A549 (cell line): Measurements from ENCODE around the gene KIFC1. TPM values are rescaled to one million over a fixed set of nuclear protein-coding genes. Genes with fewer than 3 reads are reported as not detected.

Experiments used
- ATAC-seq, 2 experiments: fragments of 200-7000 bp in 1 of 2; fragments of >200 bp in 1 of 2; cut with Nextera tagmentation in 1 of 2; cut with Tn5 transposase in 1 of 2; 3 replicates each; pipeline versions ENCODE4 v1.8.0 to v1.9.1; 2018 to 2020; ENCODE audit warnings: mild to moderate bottlenecking in 1 of 2, moderate library complexity in 1 of 2
- CTCF ChIA-PET: fragments of 300-600 bp; sonication (Branson Sonifier 250); formaldehyde crosslinking; extraction: SDS; loops from one replicate; lab custom pipeline; 2021; ENCODE audit warnings: antibody characterized with exemption, inconsistent platforms; lab: Yijun Ruan, JAX
- POLR2A ChIA-PET: fragments of 350-600 bp; formaldehyde crosslinking; extraction: SDS; loops from one replicate; lab custom pipeline; 2021; ENCODE audit warnings: antibody characterized with exemption, inconsistent platforms; lab: Yijun Ruan, JAX
- DNase-seq, 2 experiments: peaks; one replicate each; pipeline versions ENCODE4 v3.0.0 to v3.0.0-alpha.2; 2011 to 2016; ENCODE audit warnings: low read depth in 1 of 2, low spot score in 1 of 2
- FAIRE-seq: peaks from 2 replicates; lab custom pipeline; 2011; peaks lifted over from hg19 to GRCh38; lab: Jason Lieb, UNC
- H3K27ac ChIP-seq, 2 experiments: fragments of >200 bp; sonication (Bioruptor Twin); formaldehyde crosslinking; 3 replicates each; pipeline ENCODE4 v1.5.1; 2016 to 2017
- H3K4me1 ChIP-seq: fragments of >200 bp; sonication (Bioruptor Twin); formaldehyde crosslinking; 3 replicates; pipeline ENCODE4 v1.6.1; 2016
- H3K4me2 ChIP-seq: fragments of >200 bp; sonication (Bioruptor Twin); formaldehyde crosslinking; 3 replicates; pipeline ENCODE4 v1.6.1; 2016
- H3K4me3 ChIP-seq: fragments of >200 bp; sonication (Bioruptor Twin); formaldehyde crosslinking; 3 replicates; pipeline ENCODE4 v1.5.1; 2016
- H3K9me3 ChIP-seq: fragments of >200 bp; sonication (Bioruptor Twin); formaldehyde crosslinking; 3 replicates; pipeline ENCODE4 v1.6.1; 2016
- CBX2 ChIP-seq: fragments of 200-600 bp; sonication (generic); IDR thresholded peaks from 2 replicates; pipeline ENCODE4 v1.6.1; 2016; ENCODE audit warnings: low read depth, mild to moderate bottlenecking, borderline replicate concordance
- CBX8 ChIP-seq: fragments of 200-600 bp; sonication (generic); IDR thresholded peaks from 2 replicates; pipeline ENCODE4 v1.6.1; 2016
- CHD2 ChIP-seq: fragments of 150-350 bp; IDR thresholded peaks from 2 replicates; pipeline ENCODE4 v1.6.1; 2014; ENCODE audit warnings: low read length; ENCODE audit not compliant: partially characterized antibody
- CHD4 ChIP-seq: fragments of 200-600 bp; sonication (generic); IDR thresholded peaks from 2 replicates; pipeline ENCODE4 v1.6.1; 2016; ENCODE audit warnings: antibody characterized with exemption, mild to moderate bottlenecking, borderline replicate concordance
- GATA3 ChIP-seq: IDR thresholded peaks from 2 replicates; pipeline ENCODE4 v1.6.1; 2012; ENCODE audit warnings: borderline replicate concordance
- JUN ChIP-seq, 2 experiments: fragments of >200 bp; sonication (Bioruptor Twin); formaldehyde crosslinking; IDR thresholded peaks; 2 replicates in 1 of 2; 3 replicates in 1 of 2; pipeline ENCODE4 v1.6.1; 2016 to 2017
- MAZ ChIP-seq: fragments of 150-350 bp; IDR thresholded peaks from 2 replicates; pipeline ENCODE4 v1.6.1; 2014; ENCODE audit warnings: antibody characterized with exemption, low read depth, low read length, borderline replicate concordance
- NPAS2 ChIP-seq: fragments of 250-450 bp; sonication (Bioruptor Pico); IDR thresholded peaks from 2 replicates; pipeline ENCODE4 v1.8.0; 2022; ENCODE audit warnings: mild to moderate bottlenecking, moderate library complexity, borderline replicate concordance
- NR3C1 ChIP-seq: fragments of >200 bp; sonication (Bioruptor Twin); formaldehyde crosslinking; IDR thresholded peaks from 3 replicates; pipeline ENCODE4 v1.6.1; 2017
- PHF8 ChIP-seq: fragments of 200-600 bp; sonication (generic); IDR thresholded peaks from 2 replicates; pipeline ENCODE4 v1.6.1; 2016; ENCODE audit warnings: low read depth, mild to moderate bottlenecking, antibody characterized with exemption, moderate library complexity, borderline replicate concordance
- RAD21 ChIP-seq, 2 experiments: fragments of >200 bp in 1 of 2; sonication (Bioruptor Twin) in 1 of 2; formaldehyde crosslinking in 1 of 2; IDR thresholded peaks in 1 of 2; conservative IDR thresholded peaks in 1 of 2; 2 replicates in 1 of 2; 3 replicates in 1 of 2; pipeline ENCODE4 v1.6.1; 2012 to 2018; ENCODE audit warnings: inconsistent platforms in 1 of 2
- RARB ChIP-seq: fragments of 250-450 bp; sonication (Bioruptor Pico); IDR thresholded peaks from 2 replicates; pipeline ENCODE4 v1.8.0; 2021; ENCODE audit warnings: mild to moderate bottlenecking, moderate library complexity
- RCOR1 ChIP-seq: fragments of 150-350 bp; IDR thresholded peaks from 2 replicates; pipeline ENCODE4 v1.6.1; 2014; ENCODE audit warnings: antibody characterized with exemption, low read length, low read depth
- SMC3 ChIP-seq: fragments of >200 bp; sonication (Bioruptor Twin); formaldehyde crosslinking; IDR thresholded peaks from 3 replicates; pipeline ENCODE4 v1.6.1; 2018; ENCODE audit warnings: inconsistent platforms
- ZSCAN20 ChIP-seq: fragments of 250-450 bp; sonication (Bioruptor Pico); IDR thresholded peaks from 2 replicates; pipeline ENCODE4 v1.8.0; 2022; ENCODE audit warnings: mild to moderate bottlenecking, moderate library complexity
- WGBS: methylation state at CpG from one replicate; pipeline ENCODE4 v1.1.6; 2017; ENCODE audit errors: missing lambda C conversion rate; 5-methylcytosine and 5-hydroxymethylcytosine counted together
- polyA plus RNA-seq, 4 experiments: library from polyadenylated mRNA; depleted of rRNA in 3 of 4; stranded (reverse); fragments of >200 nt; fragmentation: RNase III in 1 of 4; extraction: RNeasy Plus Mini Kit Qiagen cat#74134 plus additional on column Dnase treatment in 1 of 4; gene quantifications; 2 replicates in 3 of 4; 3 replicates in 1 of 4; pipeline ENCODE4 v1.2.3, GENCODE V29; 2011 to 2017
- TF ChIP-seq, protein P1 (sequence below): fragments of 150-350 bp; IDR thresholded peaks from 2 replicates; pipeline ENCODE4 v1.6.1; 2014; ENCODE audit warnings: low read depth, mild to moderate bottlenecking, low read length
- TF ChIP-seq, protein P2 (sequence below): fragments of 250-450 bp; sonication (Bioruptor Pico); IDR thresholded peaks from 2 replicates; pipeline ENCODE4 v1.5.0; 2021; ENCODE audit warnings: mild to moderate bottlenecking, moderate library complexity, borderline replicate concordance

Gene KIFC1
- polyA plus RNA-seq, 2 of the 4 experiments (the other 2 are of a cell fraction) = 23.9 to 30.5 TPM

DNA sequence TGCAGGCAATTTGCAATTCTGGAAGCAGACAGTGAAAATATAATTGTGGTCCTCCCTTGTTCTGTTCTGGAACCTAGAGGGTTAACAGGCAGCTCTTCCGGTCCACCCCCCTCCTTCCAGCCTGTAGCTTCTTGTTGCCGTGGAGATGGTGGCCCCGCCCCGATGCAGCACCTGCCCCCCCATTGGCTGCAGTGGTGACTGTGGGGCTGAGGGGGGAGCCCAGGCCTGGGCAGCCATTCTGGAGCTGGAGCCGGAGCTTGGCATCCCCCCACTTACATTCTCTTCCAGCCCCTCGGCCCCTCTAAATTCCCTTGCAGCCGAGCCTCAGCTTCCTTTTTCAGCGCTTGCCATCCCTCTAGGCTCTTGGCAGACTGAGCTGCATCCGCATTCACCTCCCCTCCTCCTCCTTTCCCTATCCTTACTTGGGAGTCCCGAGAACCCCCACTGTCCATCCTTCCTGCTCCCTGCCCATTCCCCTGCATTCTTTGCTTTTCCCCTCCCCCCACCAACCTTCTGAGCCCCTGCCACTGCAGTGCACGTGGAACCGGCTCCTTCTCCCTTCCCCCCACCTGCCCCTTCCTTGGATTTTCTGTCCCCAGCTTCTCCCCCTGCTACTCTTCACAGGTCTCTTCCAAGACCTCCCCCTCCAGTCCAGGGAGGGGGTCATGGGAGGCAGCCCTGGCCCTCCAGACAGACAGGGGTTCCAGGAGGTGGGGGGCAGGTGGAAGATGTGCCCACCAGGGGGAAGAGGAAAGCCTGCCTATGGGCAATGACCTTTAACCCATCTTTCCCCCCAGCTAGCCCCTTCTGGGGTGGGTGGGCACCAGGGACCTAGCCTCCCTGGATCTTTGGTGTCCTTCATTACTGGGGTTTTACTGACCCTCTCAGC is 39.6 kb downstream of the KIFC1 start:
- H3K4me2 ChIP-seq = peak overlapping the region; percentile 68
- POLR2A ChIA-PET = interaction anchor here (0.7 to 2.7 kb wide), 3 partner anchors 11 to 190 kb away, joined by 3 to 11 read pairs (median 3); partner anchors contain the start of genes ITPR3 and ZBTB9
- FAIRE-seq = no peak

DNA sequence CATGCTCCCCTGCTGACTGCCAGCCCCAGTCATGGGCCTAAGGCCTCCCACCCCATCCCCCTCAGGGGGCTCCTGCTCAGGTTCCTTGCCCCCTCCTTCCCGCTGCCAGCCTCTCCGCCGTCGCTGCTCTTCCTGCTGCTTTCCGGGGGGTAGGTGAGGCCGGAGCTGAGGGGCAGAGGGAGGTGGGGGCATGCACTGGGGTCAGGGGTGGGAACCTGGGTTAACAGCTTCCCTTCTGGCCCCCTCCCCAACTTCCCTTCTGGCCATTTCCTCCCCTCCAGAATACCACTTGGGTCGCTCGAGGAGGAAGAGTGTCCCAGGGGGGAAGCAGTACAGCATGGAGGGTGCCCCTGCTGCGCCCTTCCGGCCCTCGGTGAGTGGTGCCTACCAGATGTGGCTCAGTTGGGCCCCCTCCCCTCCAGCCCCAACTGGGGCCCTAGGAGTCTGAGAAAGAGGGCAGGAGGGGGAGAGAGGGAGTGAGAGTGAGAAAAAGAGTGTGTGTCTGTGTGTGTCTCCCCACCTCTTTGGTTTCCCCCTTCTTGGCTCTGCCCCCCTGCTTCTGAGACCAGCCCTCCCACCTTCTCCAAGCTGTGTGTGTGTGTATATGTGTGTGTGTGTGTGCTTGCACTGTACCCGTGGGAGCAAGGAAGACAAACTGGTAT is 40.4 kb downstream of the KIFC1 start:
- WGBS = 80% methylated on average over 2 of the region's 12 CpGs
- Histone ChIP-seq H3K4me3 (no peak overlapping the region), H3K9me3 (no peaks in the 10 kb centered on the region)
- no peak for FAIRE-seq
- TF ChIP-seq JUN (IDR thresholded peaks at IDR 0.05) (no peak), RAD21 (conservative IDR thresholded peaks at IDR 0.05 in 1 of 2, IDR thresholded peaks at IDR 0.05 in 1 of 2) (no peak), CHD2 (no peak)
- TF ChIP-seq, all 56 proteins: peak for 0
- H3K4me1 ChIP-seq = peaks cover 33% of the 10 kb centered on the region
- ChIA-PET CTCF (no interaction called here), POLR2A (no interaction called here)
- H3K4me2 ChIP-seq = peak overlapping the region; percentile 68
- no peak for ATAC-seq
- DNase-seq = no peak
- peak overlapping the region in 1 of 2 experiments; percentile 80; a peak in 3 of 6 replicates for H3K27ac ChIP-seq

More for the DNA sequence above, 39.6 kb downstream of the KIFC1 start:
- no peak for TF ChIP-seq SMC3
- no peak for TF ChIP-seq RAD21 (conservative IDR thresholded peaks at IDR 0.05 in 1 of 2, IDR thresholded peaks at IDR 0.05 in 1 of 2)
- no peak for TF ChIP-seq NPAS2 (CRISPR knock-in tag)
- TF ChIP-seq PHF8 = no peak
- TF ChIP-seq CHD4 = no peak
- no peak for TF ChIP-seq CHD2
- TF ChIP-seq, protein P1, sequence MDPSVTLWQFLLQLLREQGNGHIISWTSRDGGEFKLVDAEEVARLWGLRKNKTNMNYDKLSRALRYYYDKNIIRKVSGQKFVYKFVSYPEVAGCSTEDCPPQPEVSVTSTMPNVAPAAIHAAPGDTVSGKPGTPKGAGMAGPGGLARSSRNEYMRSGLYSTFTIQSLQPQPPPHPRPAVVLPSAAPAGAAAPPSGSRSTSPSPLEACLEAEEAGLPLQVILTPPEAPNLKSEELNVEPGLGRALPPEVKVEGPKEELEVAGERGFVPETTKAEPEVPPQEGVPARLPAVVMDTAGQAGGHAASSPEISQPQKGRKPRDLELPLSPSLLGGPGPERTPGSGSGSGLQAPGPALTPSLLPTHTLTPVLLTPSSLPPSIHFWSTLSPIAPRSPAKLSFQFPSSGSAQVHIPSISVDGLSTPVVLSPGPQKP = no peak
- no peak for TF ChIP-seq CBX8
- TF ChIP-seq ZSCAN20 (CRISPR knock-in tag) = no peak
- no peak for TF ChIP-seq RARB (CRISPR knock-in tag)
- no peak for TF ChIP-seq MAZ
- no peak for TF ChIP-seq NR3C1
- no peak for TF ChIP-seq RCOR1
- no peak for TF ChIP-seq GATA3
- TF ChIP-seq CBX2 = no peak
- TF ChIP-seq, protein P2, sequence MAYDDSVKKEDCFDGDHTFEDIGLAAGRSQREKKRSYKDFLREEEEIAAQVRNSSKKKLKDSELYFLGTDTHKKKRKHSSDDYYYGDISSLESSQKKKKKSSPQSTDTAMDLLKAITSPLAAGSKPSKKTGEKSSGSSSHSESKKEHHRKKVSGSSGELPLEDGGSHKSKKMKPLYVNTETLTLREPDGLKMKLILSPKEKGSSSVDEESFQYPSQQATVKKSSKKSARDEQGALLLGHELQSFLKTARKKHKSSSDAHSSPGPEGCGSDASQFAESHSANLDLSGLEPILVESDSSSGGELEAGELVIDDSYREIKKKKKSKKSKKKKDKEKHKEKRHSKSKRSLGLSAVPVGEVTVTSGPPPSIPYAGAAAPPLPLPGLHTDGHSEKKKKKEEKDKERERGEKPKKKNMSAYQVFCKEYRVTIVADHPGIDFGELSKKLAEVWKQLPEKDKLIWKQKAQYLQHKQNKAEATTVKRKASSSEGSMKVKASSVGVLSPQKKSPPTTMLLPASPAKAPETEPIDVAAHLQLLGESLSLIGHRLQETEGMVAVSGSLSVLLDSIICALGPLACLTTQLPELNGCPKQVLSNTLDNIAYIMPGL (CRISPR knock-in tag) = no peak
- TF ChIP-seq, all 56 proteins: peak for 0
- ATAC-seq (peak in 1 of 2 experiments; percentile 71; a peak in 3 of 6 replicates), DNase-seq (peak; percentile 62 to 81)
- H3K4me3 ChIP-seq = peak overlapping the region; percentile 12; the same call in 2 of the 3 replicates
- WGBS = 13% methylated on average over 7 of the region's 12 CpGs
- peak overlapping the region; percentile 38 to 80; a peak in 4 of 6 replicates for H3K27ac ChIP-seq
- CTCF ChIA-PET = interaction anchor here (0.6 kb wide), 1 partner anchor 33 kb away, joined by 3 read pairs; no protein-coding TSS in a partner anchor
- H3K4me1 ChIP-seq = peaks cover 39% of the 10 kb centered on the region
- no peaks in the 10 kb centered on the region for H3K9me3 ChIP-seq
